GM21737 (cell line): ENCODE measurements around the gene COPS8.

Source experiments
- ATAC-seq: cut with Tn5 transposase; IDR thresholded peaks from one replicate; pipeline ENCODE4 v1.9.1; 2021; ENCODE audit warnings: mild to moderate bottlenecking, moderate library complexity; ENCODE audit not compliant: unreplicated experiment

Gene COPS8

GRCh38 chr2:237085248-237086221, at the start of gene COPS8:
COPS8 (plus strand) TSS chr2:237085889; CDS start chr2:237085965, 76 bp downstream.
- peak; percentile 97 for ATAC-seq

GRCh38 chr2:237039301-237040031, 46.2 kb upstream of the COPS8 start:
- ATAC-seq, result no peak

DNA sequence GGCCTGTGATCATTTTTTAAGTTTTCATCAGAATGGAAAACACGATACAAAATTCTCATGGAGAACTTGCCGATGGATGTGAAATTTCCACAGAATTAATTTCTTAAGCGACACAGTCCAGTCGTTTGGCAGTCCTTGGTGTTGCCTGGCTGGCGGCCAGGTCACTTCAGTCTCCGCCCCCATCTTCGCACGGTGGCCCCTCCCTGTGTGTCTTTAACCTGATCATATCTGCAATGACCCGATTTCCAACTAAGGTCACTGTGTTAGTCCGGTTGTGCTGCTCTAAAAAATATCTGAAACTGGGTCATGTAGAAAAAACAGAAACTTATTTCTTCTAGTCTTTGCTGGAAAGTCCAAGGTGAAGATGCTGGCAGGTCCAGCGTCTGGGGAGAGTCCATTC, 44.5 kb upstream of the COPS8 start:
- ATAC-seq, result no peak

GRCh38 chr2:237042101-237042500, 43.6 kb upstream of the COPS8 start:
- no peak for ATAC-seq

DNA sequence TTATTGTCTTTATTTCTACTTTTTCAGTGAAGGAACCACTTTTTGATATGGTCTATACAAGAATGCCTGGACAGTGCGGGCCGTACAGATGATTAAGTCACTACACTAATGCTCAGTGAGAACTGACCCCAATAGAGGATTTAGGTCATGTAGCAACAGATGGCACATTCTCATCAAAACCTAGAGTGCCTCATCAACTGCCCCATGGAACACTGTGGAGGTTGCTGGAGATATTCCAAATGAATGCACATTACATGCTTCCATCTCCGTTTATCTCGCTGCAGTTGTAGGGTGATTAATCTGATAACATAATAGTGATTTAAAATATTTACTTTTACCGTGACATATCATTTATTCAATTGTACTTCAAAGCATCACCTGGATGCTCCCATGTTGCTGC, 41.8 kb upstream of the COPS8 start:
- ATAC-seq, result no peak

GRCh38 chr2:237044281-237044680, 41.4 kb upstream of the COPS8 start:
- ATAC-seq, result no peak

DNA sequence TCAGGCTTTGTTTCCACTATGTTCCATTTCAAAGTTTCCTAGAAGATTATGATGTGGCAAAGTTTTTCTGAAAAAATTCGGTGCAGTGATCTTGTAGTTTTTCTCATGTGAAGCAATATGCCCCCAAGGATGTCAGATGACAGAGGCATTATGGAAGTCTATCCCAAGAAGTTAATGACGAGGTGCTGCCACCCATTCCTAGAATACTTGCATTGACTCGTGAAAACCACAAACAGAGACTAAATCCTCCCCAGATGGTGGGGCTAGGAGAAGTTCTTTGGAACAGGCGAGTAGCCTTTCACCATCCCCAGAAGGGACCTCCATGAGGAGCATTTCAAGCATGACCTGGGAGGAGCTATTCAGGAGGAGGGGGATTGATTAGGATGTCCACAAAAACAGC, 40.2 kb upstream of the COPS8 start:
- no peak for ATAC-seq

DNA sequence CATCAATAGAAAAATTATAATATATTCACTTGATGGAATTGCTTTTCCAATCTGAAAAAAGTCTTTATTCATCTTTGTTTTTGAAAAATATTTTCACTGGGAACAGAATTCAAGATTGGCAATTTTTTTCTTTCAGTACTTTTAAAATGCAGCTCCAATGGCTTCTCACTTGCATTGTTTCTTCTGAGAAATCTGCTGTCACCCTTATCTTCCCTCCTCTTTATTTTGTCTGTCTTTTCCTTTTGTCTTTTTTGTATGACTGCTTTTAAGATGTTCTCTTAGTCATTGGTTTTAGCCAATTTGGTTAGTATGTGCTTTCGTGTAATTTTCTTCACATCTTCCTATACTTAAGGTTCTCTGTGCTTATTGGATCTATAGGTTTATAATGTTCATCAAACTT, 37.1 kb upstream of the COPS8 start:
- ATAC-seq, result no peak

GRCh38 chr2:237051861-237052260, 33.8 kb upstream of the COPS8 start:
- no peak for ATAC-seq

DNA sequence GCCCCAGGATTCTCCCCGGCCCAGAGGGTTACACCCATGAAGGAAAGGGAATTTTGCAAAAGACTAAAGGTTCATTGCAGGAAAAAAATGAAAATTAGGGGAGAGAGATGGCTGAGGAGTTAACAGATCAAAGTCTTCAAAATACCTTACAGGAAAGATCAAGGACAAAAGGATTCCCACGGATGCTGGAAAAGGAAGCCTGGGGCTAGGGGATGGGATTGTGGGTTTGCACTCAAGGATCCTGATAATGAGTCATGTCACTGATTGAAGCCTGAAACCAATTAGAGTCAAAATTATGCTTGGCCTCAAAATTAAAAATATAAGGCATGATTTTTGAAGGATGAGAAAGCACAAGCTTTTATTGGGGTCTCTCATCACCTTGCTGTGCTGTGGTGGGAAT, 32.6 kb upstream of the COPS8 start:
- no peak for ATAC-seq

DNA sequence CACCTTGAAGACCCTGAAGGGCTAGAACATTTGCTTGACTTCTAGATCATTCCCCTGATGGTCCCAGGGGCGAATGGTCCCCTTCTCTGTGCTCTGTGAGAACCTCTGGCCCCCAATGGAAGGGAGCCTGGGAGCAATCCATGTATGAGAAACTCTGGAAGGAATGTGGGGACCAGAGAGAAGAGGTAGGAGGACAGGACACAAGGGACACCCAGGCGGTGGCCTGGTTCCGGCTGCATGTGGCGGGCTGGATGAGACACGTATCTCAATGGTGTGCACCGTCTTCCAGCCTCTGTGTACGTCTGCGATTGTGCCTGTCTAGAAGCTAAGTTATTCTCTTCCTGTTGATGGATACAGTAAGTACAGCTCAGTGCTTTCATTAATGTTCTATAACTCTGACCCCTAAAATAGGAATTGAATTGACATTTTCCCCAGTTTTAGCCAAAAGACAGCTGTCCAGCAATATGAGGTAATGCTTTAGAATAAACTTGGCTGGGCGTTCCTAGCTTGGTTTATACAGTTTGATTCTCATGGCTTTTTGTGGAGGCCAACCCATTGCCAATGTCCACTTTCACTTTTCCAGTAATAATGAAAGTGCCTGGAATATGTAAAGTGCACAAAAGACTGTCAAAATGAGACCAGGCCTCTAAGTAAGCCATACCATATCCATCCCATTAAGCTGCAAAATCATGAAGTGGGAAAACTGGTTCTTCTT, 30.1 kb upstream of the COPS8 start:
- ATAC-seq, result no peak

- ATAC-seq, result no peak
Measured at GRCh38 chr2:237056287-237056875, 29.3 kb upstream of the COPS8 start.

DNA sequence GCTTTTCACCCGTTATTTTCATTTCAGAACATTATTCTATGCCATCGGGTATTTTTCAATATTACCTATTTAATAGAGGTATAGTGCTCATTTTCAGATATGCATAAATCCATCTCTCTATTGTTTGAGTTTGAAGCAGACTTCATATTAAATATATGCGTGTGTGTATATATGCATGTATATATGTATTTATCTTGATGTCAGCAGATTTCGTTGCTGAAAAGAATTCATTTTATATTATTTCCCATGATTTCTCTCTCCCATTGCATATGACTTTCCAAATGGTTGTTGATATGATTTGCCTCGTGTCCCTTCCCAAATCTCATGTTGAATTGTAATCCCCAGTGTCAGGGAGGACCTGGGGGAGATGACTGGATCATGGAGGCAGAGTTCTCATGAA, 28.6 kb upstream of the COPS8 start:
- no peak for ATAC-seq

- peak; percentile 70 for ATAC-seq
Measured at GRCh38 chr2:237057893-237058300, 27.8 kb upstream of the COPS8 start.

GRCh38 chr2:237058423-237058822, 27.3 kb upstream of the COPS8 start:
- no peak for ATAC-seq

DNA sequence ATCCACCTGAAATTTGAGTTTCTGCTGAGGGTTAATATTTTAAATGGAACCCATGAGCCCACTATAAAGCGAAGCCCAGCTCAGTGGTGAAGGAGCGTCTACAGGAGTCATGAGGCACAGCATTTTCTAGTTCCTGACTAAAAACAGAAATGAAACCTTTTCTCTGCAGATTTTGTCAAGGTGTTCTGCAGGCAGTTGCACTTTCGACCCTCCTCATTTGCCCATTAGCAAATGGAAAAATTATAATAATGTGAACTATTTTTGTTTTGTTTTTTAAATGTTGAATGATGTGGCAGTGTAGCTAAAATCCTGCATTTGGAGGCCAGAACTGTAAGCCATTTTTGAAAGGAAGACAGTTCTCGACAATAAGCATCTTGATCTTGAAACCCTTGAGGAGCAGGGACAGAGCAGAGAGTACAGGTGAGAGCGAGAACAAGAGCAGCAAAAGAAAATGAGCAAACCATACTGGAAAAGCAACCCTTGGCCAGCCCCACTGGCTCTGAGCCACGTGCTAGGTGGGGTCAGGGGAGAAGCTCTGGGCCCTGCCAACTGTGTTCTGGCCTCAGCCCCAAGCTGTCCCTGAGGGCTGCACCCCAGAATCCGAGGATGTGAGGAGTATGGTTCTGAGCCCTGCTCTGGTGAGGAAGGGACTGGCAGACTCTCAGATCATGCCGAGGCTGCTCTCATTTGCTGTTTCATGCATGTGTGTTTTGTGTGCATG, 26.4 kb upstream of the COPS8 start:
- peak; percentile 63 for ATAC-seq

- ATAC-seq, result no peak
Measured at GRCh38 chr2:237060534-237061312, 25.0 kb upstream of the COPS8 start.

- ATAC-seq, result no peak
Measured at GRCh38 chr2:237061356-237061755, 24.3 kb upstream of the COPS8 start.

DNA sequence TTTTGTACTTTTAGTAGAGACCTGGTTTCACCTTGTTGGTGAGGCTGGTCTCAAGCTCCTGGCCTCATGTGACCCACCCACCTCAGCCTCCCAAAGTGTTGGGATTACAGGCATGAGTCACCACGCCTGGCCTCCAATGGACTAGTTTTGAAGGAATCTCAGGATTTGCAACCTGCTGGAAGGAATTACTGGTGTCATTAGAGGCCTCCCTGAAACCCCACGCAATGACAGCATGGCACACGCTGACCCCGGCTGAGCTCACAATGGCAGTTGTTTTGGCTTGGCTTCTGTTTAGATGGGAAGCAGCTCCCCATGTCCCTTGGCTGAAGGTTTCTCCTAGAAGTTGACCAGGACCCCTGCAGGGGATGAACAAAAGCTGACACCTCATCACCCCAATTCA, 23.1 kb upstream of the COPS8 start:
- no peak for ATAC-seq
